Measurements from ENCODE around the gene PRR27.

DNA sequence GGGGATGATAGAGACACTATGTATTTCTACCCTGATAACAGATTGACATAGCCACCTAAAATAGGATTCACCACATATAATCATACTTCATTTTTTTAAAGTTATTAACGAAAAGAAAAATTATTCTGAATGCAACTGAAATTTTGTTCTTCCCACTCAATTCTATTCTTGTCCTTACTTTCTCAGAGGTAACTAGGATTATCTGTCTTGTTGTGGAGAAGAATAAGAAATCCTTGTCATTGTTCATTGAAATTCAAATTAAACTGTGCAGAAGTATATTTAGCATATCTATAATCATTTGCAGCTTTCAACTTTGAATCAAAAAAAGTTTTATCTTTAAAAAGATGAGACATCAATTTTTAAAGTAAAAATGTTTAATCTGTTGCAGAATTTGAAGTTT lies 40.4 kb upstream of the PRR27 start:
- TF ChIP-seq, protein P1, sequence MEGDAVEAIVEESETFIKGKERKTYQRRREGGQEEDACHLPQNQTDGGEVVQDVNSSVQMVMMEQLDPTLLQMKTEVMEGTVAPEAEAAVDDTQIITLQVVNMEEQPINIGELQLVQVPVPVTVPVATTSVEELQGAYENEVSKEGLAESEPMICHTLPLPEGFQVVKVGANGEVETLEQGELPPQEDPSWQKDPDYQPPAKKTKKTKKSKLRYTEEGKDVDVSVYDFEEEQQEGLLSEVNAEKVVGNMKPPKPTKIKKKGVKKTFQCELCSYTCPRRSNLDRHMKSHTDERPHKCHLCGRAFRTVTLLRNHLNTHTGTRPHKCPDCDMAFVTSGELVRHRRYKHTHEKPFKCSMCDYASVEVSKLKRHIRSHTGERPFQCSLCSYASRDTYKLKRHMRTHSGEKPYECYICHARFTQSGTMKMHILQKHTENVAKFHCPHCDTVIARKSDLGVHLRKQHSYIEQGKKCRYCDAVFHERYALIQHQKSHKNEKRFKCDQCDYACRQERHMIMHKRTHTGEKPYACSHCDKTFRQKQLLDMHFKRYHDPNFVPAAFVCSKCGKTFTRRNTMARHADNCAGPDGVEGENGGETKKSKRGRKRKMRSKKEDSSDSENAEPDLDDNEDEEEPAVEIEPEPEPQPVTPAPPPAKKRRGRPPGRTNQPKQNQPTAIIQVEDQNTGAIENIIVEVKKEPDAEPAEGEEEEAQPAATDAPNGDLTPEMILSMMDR (IDR thresholded peaks at IDR 0.05; ENCODE audit: low read depth, low read length, poor library complexity, severe bottlenecking): no peak
- TF ChIP-seq EZH2phosphoT487 (IDR thresholded peaks at IDR 0.05; ENCODE audit: borderline replicate concordance, low read length): no peak

All from DOHH2 (cell line).